SU-DHL-6 (cell line): ENCODE measurements around the gene TMEM130.

ENCODE experiments used
- EZH2phosphoT487 ChIP-seq: fragments of 200-600 bp; sonication (generic), shearing (Covaris generic); conservative IDR thresholded peaks from 2 replicates; pipeline ENCODE4 v1.6.1; 2018; ENCODE audit warnings: mild to moderate bottlenecking, antibody characterized with exemption, low read length, moderate library complexity, mixed read lengths
- TF ChIP-seq, protein P1 (sequence below): fragments of 200-600 bp; sonication (generic); IDR thresholded peaks from one replicate; pipeline ENCODE4 v1.5.1; 2017; ENCODE audit warnings: antibody characterized with exemption, mild to moderate bottlenecking, low read length, moderate library complexity; ENCODE audit not compliant: insufficient read depth, poor library complexity, severe bottlenecking

DNA sequence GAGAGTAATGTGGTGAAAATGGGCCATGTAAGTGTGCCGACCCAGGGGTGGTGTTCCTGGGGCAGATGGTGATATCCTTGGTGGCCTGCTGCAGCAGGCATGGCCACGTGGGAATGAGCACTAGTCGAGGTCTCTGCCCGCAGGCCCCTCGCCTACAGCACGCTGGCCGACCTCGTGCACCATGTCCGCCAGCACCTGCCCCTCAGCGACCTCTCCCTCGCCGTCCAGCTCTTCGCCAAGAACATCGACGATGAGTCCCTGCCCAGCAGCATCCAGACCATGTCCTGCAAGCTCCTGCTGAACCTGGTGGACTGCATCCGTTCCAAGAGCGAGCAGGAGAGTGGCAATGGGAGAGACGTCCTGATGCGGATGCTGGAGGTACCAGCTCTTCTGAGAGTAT is 38.8 kb upstream of the TMEM130 start:
- TF ChIP-seq, protein P1, sequence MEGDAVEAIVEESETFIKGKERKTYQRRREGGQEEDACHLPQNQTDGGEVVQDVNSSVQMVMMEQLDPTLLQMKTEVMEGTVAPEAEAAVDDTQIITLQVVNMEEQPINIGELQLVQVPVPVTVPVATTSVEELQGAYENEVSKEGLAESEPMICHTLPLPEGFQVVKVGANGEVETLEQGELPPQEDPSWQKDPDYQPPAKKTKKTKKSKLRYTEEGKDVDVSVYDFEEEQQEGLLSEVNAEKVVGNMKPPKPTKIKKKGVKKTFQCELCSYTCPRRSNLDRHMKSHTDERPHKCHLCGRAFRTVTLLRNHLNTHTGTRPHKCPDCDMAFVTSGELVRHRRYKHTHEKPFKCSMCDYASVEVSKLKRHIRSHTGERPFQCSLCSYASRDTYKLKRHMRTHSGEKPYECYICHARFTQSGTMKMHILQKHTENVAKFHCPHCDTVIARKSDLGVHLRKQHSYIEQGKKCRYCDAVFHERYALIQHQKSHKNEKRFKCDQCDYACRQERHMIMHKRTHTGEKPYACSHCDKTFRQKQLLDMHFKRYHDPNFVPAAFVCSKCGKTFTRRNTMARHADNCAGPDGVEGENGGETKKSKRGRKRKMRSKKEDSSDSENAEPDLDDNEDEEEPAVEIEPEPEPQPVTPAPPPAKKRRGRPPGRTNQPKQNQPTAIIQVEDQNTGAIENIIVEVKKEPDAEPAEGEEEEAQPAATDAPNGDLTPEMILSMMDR = no peak
- TF ChIP-seq EZH2phosphoT487 = no peak
